ENCODE measurements around the gene GULP1.

Gene GULP1

GRCh38 chr2:188403676-188404075 is 112.0 kb downstream of the GULP1 start:
- DNase-seq (ENCODE audit: insufficient read length, low spot score) = no peak
- TF ChIP-seq, protein P1, sequence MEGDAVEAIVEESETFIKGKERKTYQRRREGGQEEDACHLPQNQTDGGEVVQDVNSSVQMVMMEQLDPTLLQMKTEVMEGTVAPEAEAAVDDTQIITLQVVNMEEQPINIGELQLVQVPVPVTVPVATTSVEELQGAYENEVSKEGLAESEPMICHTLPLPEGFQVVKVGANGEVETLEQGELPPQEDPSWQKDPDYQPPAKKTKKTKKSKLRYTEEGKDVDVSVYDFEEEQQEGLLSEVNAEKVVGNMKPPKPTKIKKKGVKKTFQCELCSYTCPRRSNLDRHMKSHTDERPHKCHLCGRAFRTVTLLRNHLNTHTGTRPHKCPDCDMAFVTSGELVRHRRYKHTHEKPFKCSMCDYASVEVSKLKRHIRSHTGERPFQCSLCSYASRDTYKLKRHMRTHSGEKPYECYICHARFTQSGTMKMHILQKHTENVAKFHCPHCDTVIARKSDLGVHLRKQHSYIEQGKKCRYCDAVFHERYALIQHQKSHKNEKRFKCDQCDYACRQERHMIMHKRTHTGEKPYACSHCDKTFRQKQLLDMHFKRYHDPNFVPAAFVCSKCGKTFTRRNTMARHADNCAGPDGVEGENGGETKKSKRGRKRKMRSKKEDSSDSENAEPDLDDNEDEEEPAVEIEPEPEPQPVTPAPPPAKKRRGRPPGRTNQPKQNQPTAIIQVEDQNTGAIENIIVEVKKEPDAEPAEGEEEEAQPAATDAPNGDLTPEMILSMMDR (IDR thresholded peaks at IDR 0.05; ENCODE audit: insufficient read depth, missing control alignments) = no peak
- FAIRE-seq = no peak

- FAIRE-seq = no peak
These were observed 112.8 kb downstream of the GULP1 start for GRCh38 chr2:188404341-188405004.

GRCh38 chr2:188406414-188406813 is 114.7 kb downstream of the GULP1 start:
- no peak for DNase-seq (ENCODE audit: insufficient read length, low spot score)
- TF ChIP-seq, protein P1 (IDR thresholded peaks at IDR 0.05; ENCODE audit: insufficient read depth, missing control alignments) = no peak
- no peak for FAIRE-seq

More at GRCh38 chr2:188404341-188405004, 112.8 kb downstream of the GULP1 start:
- DNase-seq (ENCODE audit: insufficient read length, low spot score) = no peak
- TF ChIP-seq, protein P1 (IDR thresholded peaks at IDR 0.05; ENCODE audit: insufficient read depth, missing control alignments) = no peak

DNA sequence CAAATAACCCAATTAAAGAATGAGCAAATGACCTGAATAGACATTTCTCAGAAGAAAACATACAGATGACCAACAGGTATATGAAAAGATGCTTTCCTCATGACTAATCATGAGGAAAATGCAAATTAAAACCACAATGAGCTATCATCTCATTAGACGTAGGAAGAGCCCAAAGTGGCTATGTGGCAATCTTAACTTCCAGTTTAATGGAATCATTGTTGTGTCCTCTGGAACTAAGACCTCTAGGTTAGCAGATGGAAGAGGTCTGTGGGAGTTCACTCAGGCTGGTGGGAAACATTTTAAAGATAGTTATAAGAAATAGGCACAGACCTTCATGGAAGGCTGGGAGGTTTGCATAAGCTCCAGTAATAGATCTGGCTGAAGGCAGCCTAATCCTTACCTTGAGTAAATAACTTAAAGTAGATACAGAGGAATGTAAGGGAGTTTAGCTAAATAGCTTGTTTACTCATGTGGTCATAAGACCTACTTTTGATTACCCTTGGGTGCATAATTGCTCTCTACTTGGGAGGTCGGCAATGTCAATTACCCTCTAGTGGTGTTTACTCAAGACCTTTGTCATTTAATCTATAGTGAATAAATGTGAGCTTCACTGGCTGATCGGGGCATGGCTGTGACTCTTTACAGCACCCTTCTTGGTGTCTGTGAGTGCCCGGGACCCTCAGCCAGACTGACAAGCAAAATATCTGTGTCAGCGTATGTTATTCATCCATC is 119.0 kb downstream of the GULP1 start:
- no peak for FAIRE-seq
- TF ChIP-seq, protein P1 (IDR thresholded peaks at IDR 0.05; ENCODE audit: insufficient read depth, missing control alignments) = no peak
- DNase-seq (ENCODE audit: insufficient read length, low spot score) = no peak

DNA sequence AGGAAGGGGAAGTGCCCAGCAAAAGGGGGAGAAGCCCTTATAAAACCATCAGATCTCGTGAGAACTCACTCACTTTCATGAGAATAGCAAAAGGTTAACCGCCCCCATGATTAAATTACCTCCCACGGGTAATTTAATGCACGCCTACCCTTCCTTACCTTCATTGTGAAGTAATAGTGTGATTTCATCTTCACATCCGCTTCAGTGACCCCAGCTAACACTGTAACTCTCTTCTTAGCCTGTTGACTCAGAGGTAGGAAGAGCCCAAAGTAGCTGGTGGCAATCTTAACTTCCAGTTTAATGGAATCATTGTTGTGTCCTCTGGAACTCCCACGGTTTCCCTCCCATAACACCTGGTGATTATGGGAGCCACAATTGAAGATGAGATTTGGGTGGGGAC is 120.5 kb downstream of the GULP1 start:
- FAIRE-seq (no peak), DNase-seq (ENCODE audit: insufficient read length, low spot score) (no peak)
- TF ChIP-seq, protein P1 (IDR thresholded peaks at IDR 0.05; ENCODE audit: insufficient read depth, missing control alignments) = no peak

GRCh38 chr2:188414411-188414810 is 122.7 kb downstream of the GULP1 start:
- TF ChIP-seq, protein P1 (IDR thresholded peaks at IDR 0.05; ENCODE audit: insufficient read depth, missing control alignments) = no peak
- FAIRE-seq = no peak
- no peak for DNase-seq (ENCODE audit: insufficient read length, low spot score)

Measured in D721Med (cell line).